ENCODE measurements around the gene RAB39A. TPM values are rescaled to one million over a fixed set of nuclear protein-coding genes. Genes with fewer than 3 reads are reported as not detected.
"Not testable (repeated sequence)": the region's sequence is repeated elsewhere in the genome, so short reads cannot be mapped to it uniquely, and the experiment has no call there.

The RAB39A gene
- total RNA-seq, 6 experiments from 2014 or later, result 0.42 to 1.2 (median 0.72) TPM; not detected in 1

- Histone ChIP-seq H3K4me1 (no peaks in the 10 kb centered on the region), H3K27me3 (no peaks in the 10 kb centered on the region), H3K36me3 (no peaks in the 10 kb centered on the region), H3K4me3 (no peak overlapping the region), H3K27ac (no peak overlapping the region), H3K9me3 (no peaks in the 10 kb centered on the region)
- intact Hi-C loops (cut with DNase I), result no loop called here
- TF ChIP-seq CTCF (IDR thresholded peaks at IDR 0.05), result no peak
- no peak for TF ChIP-seq POLR2A (IDR thresholded peaks at IDR 0.05)
- ATAC-seq, result no peak
- 61% methylated on average over 2 of the region's 5 CpGs for WGBS (ENCODE audit: insufficient coverage, low coverage, low lambda C conversion rate, missing lambda C conversion rate)
- no peak for DNase-seq
Measured at GRCh38 chr11:107915229-107915628, 13.0 kb upstream of the RAB39A start.

GRCh38 chr11:107916671-107917241, 11.5 kb upstream of the RAB39A start:
- H3K27me3 ChIP-seq, result no peaks in the 10 kb centered on the region
- WGBS (ENCODE audit: insufficient coverage, low coverage, low lambda C conversion rate, missing lambda C conversion rate), result 26% methylated on average over 10 of the region's 13 CpGs
- DNase-seq (peak in 2 of 3 donors; percentile 25 to 50), ATAC-seq (peak in 2 of 4 donors; percentile 49 to 58)
- intact Hi-C loops (cut with DNase I), result no loop called here
- H3K4me3 ChIP-seq, result no peak overlapping the region
- H3K4me1 ChIP-seq, result no peaks in the 10 kb centered on the region
- no peak overlapping the region for H3K27ac ChIP-seq
- no peak for TF ChIP-seq POLR2A (IDR thresholded peaks at IDR 0.05)
- peak in 3 of 4 donors; percentile 23 to 57 (median 28) for TF ChIP-seq CTCF (IDR thresholded peaks at IDR 0.05)
- H3K36me3 ChIP-seq, result no peaks in the 10 kb centered on the region
- H3K9me3 ChIP-seq, result no peaks in the 10 kb centered on the region

GRCh38 chr11:107921997-107922396, 6.3 kb upstream of the RAB39A start:
- ATAC-seq, result no peak
- H3K27me3 ChIP-seq, result no peaks in the 10 kb centered on the region

GRCh38 chr11:107923519-107923918, 4.7 kb upstream of the RAB39A start:
- intact Hi-C loops (cut with DNase I); H3K4me3 ChIP-seq; H3K9me3 ChIP-seq; H3K27ac ChIP-seq; H3K4me1 ChIP-seq; H3K36me3 ChIP-seq; ATAC-seq; DNase-seq; H3K27me3 ChIP-seq: not testable (repeated sequence)
- WGBS (ENCODE audit: insufficient coverage, low coverage, low lambda C conversion rate, missing lambda C conversion rate), result 8% methylated on average over 1 of the region's 1 CpG

More at GRCh38 chr11:107921997-107922396, 6.3 kb upstream of the RAB39A start:
- 31% methylated on average over 1 of the region's 1 CpG for WGBS (ENCODE audit: insufficient coverage, low coverage, low lambda C conversion rate, missing lambda C conversion rate)
- intact Hi-C loops (cut with DNase I), result no loop called here
- no peak for TF ChIP-seq POLR2A (IDR thresholded peaks at IDR 0.05)
- TF ChIP-seq CTCF (IDR thresholded peaks at IDR 0.05), result no peak
- DNase-seq, result no peak
- no peak overlapping the region for H3K4me3 ChIP-seq
- no peaks in the 10 kb centered on the region for H3K36me3 ChIP-seq
- H3K4me1 ChIP-seq, result no peaks in the 10 kb centered on the region
- no peak overlapping the region for H3K27ac ChIP-seq
- no peaks in the 10 kb centered on the region for H3K9me3 ChIP-seq

GRCh38 chr11:107924306-107924705, 3.9 kb upstream of the RAB39A start:
- H3K9me3 ChIP-seq, result no peaks in the 10 kb centered on the region
- no peak for DNase-seq
- peaks cover 0 to 8% of the 10 kb centered on the region in 2 donors for H3K27me3 ChIP-seq
- H3K4me1 ChIP-seq, result peaks cover 0 to 7% (median 0%) of the 10 kb centered on the region in 4 donors
- H3K27ac ChIP-seq, result no peak overlapping the region
- intact Hi-C loops (cut with DNase I), result no loop called here
- no peak for ATAC-seq
- WGBS (ENCODE audit: insufficient coverage, low coverage, low lambda C conversion rate, missing lambda C conversion rate), result 83% methylated on average over 2 of the region's 2 CpGs
- TF ChIP-seq POLR2A (IDR thresholded peaks at IDR 0.05) (no peak), CTCF (IDR thresholded peaks at IDR 0.05) (no peak)
- H3K36me3 ChIP-seq, result no peaks in the 10 kb centered on the region
- no peak overlapping the region for H3K4me3 ChIP-seq
